HepG2 (cell line): ENCODE results near the gene SECISBP2L. TPM values are rescaled to one million over a fixed set of nuclear protein-coding genes. Genes with fewer than 3 reads are reported as not detected.
A peak's percentile ranks its signal among the peaks of the same experiment; 100 is the strongest.

Experiments
- ATRX ChIP-seq: sonication (generic); formaldehyde crosslinking; IDR thresholded peaks from 2 replicates; pipeline ENCODE4 v1.4.0; 2020; ENCODE audit warnings: missing genetic modification reagents, borderline replicate concordance
- CC2D1A ChIP-seq: sonication (generic); formaldehyde crosslinking; IDR thresholded peaks from 2 replicates; pipeline ENCODE4 v1.8.1; 2023; ENCODE audit warnings: mild to moderate bottlenecking, missing genetic modification reagents
- DNMT1 ChIP-seq: sonication (generic); formaldehyde crosslinking; IDR thresholded peaks from 2 replicates; pipeline ENCODE4 v1.5.1; 2020; ENCODE audit warnings: mild to moderate bottlenecking, missing genetic modification reagents
- GFI1 ChIP-seq: sonication (generic); formaldehyde crosslinking; IDR thresholded peaks from 2 replicates; pipeline ENCODE4 v1.5.0; 2020; ENCODE audit warnings: missing genetic modification reagents, mild to moderate bottlenecking, borderline replicate concordance
- JDP2 ChIP-seq: sonication (generic); formaldehyde crosslinking; IDR thresholded peaks from 2 replicates; pipeline ENCODE4 v1.8.1; 2022; ENCODE audit warnings: missing genetic modification reagents, borderline replicate concordance
- KLF15 ChIP-seq: sonication (generic); formaldehyde crosslinking; IDR thresholded peaks from 2 replicates; pipeline ENCODE4 v1.8.1; 2023; ENCODE audit warnings: borderline replicate concordance, mild to moderate bottlenecking, inconsistent platforms, missing genetic modification reagents, mixed read lengths
- PAWR ChIP-seq: sonication (generic); formaldehyde crosslinking; IDR thresholded peaks from 2 replicates; pipeline ENCODE4 v1.4.0; 2020; ENCODE audit warnings: missing genetic modification reagents, mild to moderate bottlenecking, borderline replicate concordance
- POGK ChIP-seq: sonication (generic); formaldehyde crosslinking; conservative IDR thresholded peaks from 2 replicates; pipeline ENCODE4 v1.8.0; 2022; ENCODE audit warnings: mild to moderate bottlenecking, moderate library complexity, missing genetic modification reagents
- POLR2AphosphoS2 ChIP-seq: IDR thresholded peaks from 2 replicates; pipeline ENCODE4 v1.6.1; 2011; ENCODE audit warnings: low read depth, low read length, improper control_type of control experiment
- POLR2G ChIP-seq: fragments of 200-400 bp; formaldehyde crosslinking; IDR thresholded peaks from 2 replicates; pipeline ENCODE4 v1.6.1; 2018; ENCODE audit warnings: mild to moderate bottlenecking, low read depth, low read length, moderate library complexity
- RNF219 ChIP-seq: sonication (generic); formaldehyde crosslinking; IDR thresholded peaks from 2 replicates; pipeline ENCODE4 v1.5.0; 2020; ENCODE audit warnings: mild to moderate bottlenecking, missing genetic modification reagents
- TAF15 ChIP-seq: fragments of 200-400 bp; formaldehyde crosslinking; IDR thresholded peaks from one replicate; pipeline ENCODE4 v1.6.1; 2018; ENCODE audit warnings: mild to moderate bottlenecking, low read depth, low read length; ENCODE audit not compliant: poor library complexity, severe bottlenecking
- TBL1XR1 ChIP-seq: fragments of 150-350 bp; IDR thresholded peaks from 2 replicates; pipeline ENCODE4 v1.6.1; 2014; ENCODE audit warnings: borderline replicate concordance, low read length; ENCODE audit not compliant: partially characterized antibody
- ZFX ChIP-seq: sonication (generic); formaldehyde crosslinking; IDR thresholded peaks from 2 replicates; pipeline ENCODE4 v1.4.0; 2020; ENCODE audit warnings: mild to moderate bottlenecking, low read depth, missing genetic modification reagents, moderate library complexity
- ZNF12 ChIP-seq: sonication (generic); formaldehyde crosslinking; IDR thresholded peaks from 2 replicates; pipeline ENCODE4 v1.5.0; 2020; ENCODE audit warnings: missing genetic modification reagents
- ZNF282 ChIP-seq: fragments of 450-650 bp; IDR thresholded peaks from 2 replicates; pipeline ENCODE4 v1.6.1; 2018; ENCODE audit not compliant: partially characterized antibody
- ZNF350 ChIP-seq: sonication (generic); formaldehyde crosslinking; IDR thresholded peaks from 2 replicates; pipeline ENCODE4 v1.4.0; 2020; ENCODE audit warnings: mild to moderate bottlenecking, low read depth, missing genetic modification reagents, borderline replicate concordance
- ZNF484 ChIP-seq: sonication (generic); formaldehyde crosslinking; IDR thresholded peaks from 2 replicates; pipeline ENCODE4 v1.5.1; 2020; ENCODE audit warnings: mild to moderate bottlenecking, low read depth, missing genetic modification reagents, borderline replicate concordance
- ZNF546 ChIP-seq: sonication (generic); formaldehyde crosslinking; conservative IDR thresholded peaks from 2 replicates; pipeline ENCODE4 v1.8.1; 2023; ENCODE audit warnings: mild to moderate bottlenecking, missing genetic modification reagents
- ZNF607 ChIP-seq: sonication (generic); formaldehyde crosslinking; IDR thresholded peaks from 2 replicates; pipeline ENCODE4 v1.5.1; 2020; ENCODE audit warnings: missing genetic modification reagents, mild to moderate bottlenecking, borderline replicate concordance
- ZNF761 ChIP-seq: sonication (generic); formaldehyde crosslinking; conservative IDR thresholded peaks from 2 replicates; pipeline ENCODE4 v1.4.0; 2020; ENCODE audit warnings: mild to moderate bottlenecking, missing genetic modification reagents
- ZNF788 ChIP-seq: sonication (generic); formaldehyde crosslinking; IDR thresholded peaks from 2 replicates; pipeline ENCODE4 v1.5.0; 2020; ENCODE audit warnings: mild to moderate bottlenecking, missing genetic modification reagents, borderline replicate concordance
- ZSCAN12 ChIP-seq: sonication (generic); formaldehyde crosslinking; IDR thresholded peaks from 2 replicates; pipeline ENCODE4 v1.9.0; 2021; ENCODE audit warnings: mild to moderate bottlenecking, missing genetic modification reagents
- polyA plus RNA-seq, 8 experiments: library from polyadenylated mRNA; depleted of rRNA in 3 of 8; stranded (reverse) in 7 of 8; unstranded in 1 of 8; fragments of >200 nt; fragmentation: Illumina TruSeq in 4 of 8; extraction: Trizol in 4 of 8; gene quantifications; 2 replicates each; pipeline versions ENCODE4 v1.2.1 to v1.2.3, GENCODE V29; 2011 to 2016; ENCODE audit warnings: low read depth in 4 of 8, missing spikeins in 1 of 8, mixed read lengths in 1 of 8; ENCODE audit not compliant: insufficient read depth in 1 of 8
- total RNA-seq, 5 experiments: library from RNA; depleted of rRNA; stranded (reverse); fragments of >200 nt; fragmentation: Illumina TruSeq; extraction: Trizol; gene quantifications; 2 replicates each; pipeline ENCODE4 v1.2.3, GENCODE V29; 2016; ENCODE audit warnings: low read depth in 1 of 5
- TF ChIP-seq, protein P1 (sequence below): sonication (generic); formaldehyde crosslinking; IDR thresholded peaks from 2 replicates; pipeline ENCODE4 v1.8.1; 2023; ENCODE audit warnings: missing genetic modification reagents, inconsistent platforms, borderline replicate concordance

The SECISBP2L gene
- total and polyA plus RNA-seq, 2 of the 13 experiments (the other 11 are each of a cell fraction or from before 2014, with no cell fraction given), result 13.9 to 15.6 TPM

DNA sequence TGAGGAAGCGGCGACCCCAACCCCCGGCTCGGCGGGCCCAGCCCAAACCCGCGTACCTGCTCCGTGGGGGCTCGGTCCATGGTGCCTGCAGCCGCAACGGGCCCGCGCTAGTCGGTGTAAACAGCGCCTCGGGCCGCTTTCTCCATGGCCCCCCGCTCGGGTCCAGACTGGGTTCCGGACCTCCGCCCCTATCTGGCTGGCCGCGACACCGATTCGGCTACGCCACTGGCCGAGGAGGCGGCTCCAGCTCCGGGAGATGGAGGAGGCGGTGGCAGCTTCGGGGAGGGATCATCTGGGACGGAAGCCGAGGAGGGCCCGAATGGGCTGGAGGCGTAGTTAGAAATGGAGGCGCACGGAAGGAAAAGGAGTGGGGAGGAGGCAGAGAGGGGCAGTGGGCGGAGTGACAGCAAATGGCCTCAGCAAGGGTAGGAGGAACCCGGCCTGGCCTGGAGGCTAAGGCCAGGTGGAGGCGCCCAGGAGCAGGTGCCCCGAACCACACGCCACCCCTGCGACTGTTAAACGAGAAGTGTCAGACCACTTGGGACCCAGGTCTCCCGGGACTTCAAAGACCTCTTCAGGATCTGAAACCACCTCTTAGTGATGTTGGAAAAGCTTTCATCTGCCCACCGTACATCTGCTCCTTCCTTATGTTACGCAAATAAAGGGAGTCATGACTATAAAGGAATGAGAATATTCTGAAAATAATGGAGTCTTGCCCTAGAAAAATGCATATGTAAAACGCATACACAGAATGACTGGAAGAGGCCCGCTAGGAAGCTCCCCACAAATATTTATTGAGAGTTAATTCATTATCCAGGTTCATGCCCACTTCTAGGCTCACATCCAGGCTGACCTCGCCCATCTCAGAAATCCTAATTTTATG, at the start of gene SECISBP2L (continued):
- peak; percentile 96 for TF ChIP-seq ZFX (CRISPR knock-in tag)
- TF ChIP-seq ZSCAN12 (CRISPR knock-in tag), result no peak
- no peak for TF ChIP-seq TAF15
- peak; percentile 67 for TF ChIP-seq TBL1XR1
- no peak for TF ChIP-seq ZNF484
- TF ChIP-seq POLR2AphosphoS2, result no peak
- TF ChIP-seq RNF219 (CRISPR knock-in tag), result no peak
- peak; percentile 95 for TF ChIP-seq ZNF350 (CRISPR knock-in tag)
- TF ChIP-seq PAWR (CRISPR knock-in tag), result no peak
- no peak; the same call in 1 of the 2 replicates for TF ChIP-seq DNMT1 (CRISPR knock-in tag)
- TF ChIP-seq JDP2 (CRISPR knock-in tag), result no peak
- peak; percentile 85; the same call in 1 of the 2 replicates for TF ChIP-seq GFI1 (CRISPR knock-in tag)
- peak; percentile 96 for TF ChIP-seq ZNF788 (CRISPR knock-in tag)
- TF ChIP-seq KLF15 (CRISPR knock-in tag), result peak; percentile 81
- TF ChIP-seq POLR2G, result peak; percentile 88
- TF ChIP-seq CC2D1A (CRISPR knock-in tag), result 0 out of 2 replicates have a peak, but pooled peaks have one; percentile 3
- TF ChIP-seq ZNF607 (CRISPR knock-in tag), result peak; percentile 90; the same call in 1 of the 2 replicates
- TF ChIP-seq POGK (CRISPR knock-in tag), result peak; percentile 94
- no peak for TF ChIP-seq ZNF282
- TF ChIP-seq, protein P1, sequence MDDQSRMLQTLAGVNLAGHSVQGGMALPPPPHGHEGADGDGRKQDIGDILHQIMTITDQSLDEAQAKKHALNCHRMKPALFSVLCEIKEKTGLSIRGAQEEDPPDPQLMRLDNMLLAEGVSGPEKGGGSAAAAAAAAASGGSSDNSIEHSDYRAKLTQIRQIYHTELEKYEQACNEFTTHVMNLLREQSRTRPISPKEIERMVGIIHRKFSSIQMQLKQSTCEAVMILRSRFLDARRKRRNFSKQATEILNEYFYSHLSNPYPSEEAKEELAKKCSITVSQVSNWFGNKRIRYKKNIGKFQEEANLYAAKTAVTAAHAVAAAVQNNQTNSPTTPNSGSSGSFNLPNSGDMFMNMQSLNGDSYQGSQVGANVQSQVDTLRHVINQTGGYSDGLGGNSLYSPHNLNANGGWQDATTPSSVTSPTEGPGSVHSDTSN (CRISPR knock-in tag), result no peak
- 0 out of 2 replicates have a peak, but pooled peaks have one; percentile 84 for TF ChIP-seq ZNF546 (CRISPR knock-in tag)
- TF ChIP-seq ZNF12 (CRISPR knock-in tag), result no peak; the same call in 1 of the 2 replicates
- TF ChIP-seq ATRX (CRISPR knock-in tag), result no peak
- peak; percentile 61; the same call in 1 of the 2 replicates for TF ChIP-seq ZNF761
